Measurements from ENCODE around the gene LIX1L. TPM values are rescaled to one million over a fixed set of nuclear protein-coding genes. Genes with fewer than 3 reads are reported as not detected.

Gene LIX1L
- polyA plus RNA-seq, 1 donor (not counting 4 experiments of a cell fraction or from before 2014, with no cell fraction given): 20.0 TPM

GRCh38 chr1:145994391-145995120 is 36.7 kb upstream of the LIX1L start:
- Histone ChIP-seq H3K27ac (ENCODE audit: control insufficient read depth, insufficient read depth, low read length) (no peak overlapping the region), H3K4me2 (ENCODE audit: control insufficient read depth, extremely low read depth, insufficient read depth, low read depth, low read length) (peak overlapping the region; percentile 97), H3K27me3 (ENCODE audit: control insufficient read depth, extremely low read depth, insufficient read depth, low read length) (no peaks in the 10 kb centered on the region), H3K36me3 (ENCODE audit: control insufficient read depth in 2 of 2, extremely low read depth in 1 of 2, insufficient read depth in 2 of 2, low read length in 2 of 2) (peaks cover 13 to 18% of the 10 kb centered on the region in 2 experiments), H3K9ac (ENCODE audit: control insufficient read depth, extremely low read depth, insufficient read depth, low read length) (no peak overlapping the region), H3K9me1 (ENCODE audit: control insufficient read depth, extremely low read depth, insufficient read depth, low read length) (no peaks in the 10 kb centered on the region), H3K79me2 (ENCODE audit: control insufficient read depth, insufficient read depth, low read length) (peaks cover 8% of the 10 kb centered on the region), H3K4me3 (ENCODE audit: control insufficient read depth in 2 of 3, extremely low read depth in 1 of 3, insufficient read depth in 2 of 3, low read depth in 1 of 3, low read length in 3 of 3) (peak overlapping the region; percentile 57 to 96 (median 93)), H3K9me3 (ENCODE audit: control insufficient read depth, low read depth, low read length) (no peaks in the 10 kb centered on the region), H2AFZ (ENCODE audit: control insufficient read depth, low read length) (no peak overlapping the region), H3K4me1 (ENCODE audit: control insufficient read depth, extremely low read depth, insufficient read depth, low read length) (peaks cover 43% of the 10 kb centered on the region), H4K20me1 (ENCODE audit: control insufficient read depth, extremely low read depth, insufficient read depth, low read length) (no peaks in the 10 kb centered on the region)
- FAIRE-seq (no peak), DNase-seq (ENCODE audit: low read depth, low spot score) (no peak)
- dilution Hi-C loops (cut with MboI; ENCODE audit: extremely low pct_ligation_motif_present, low sequenced_read_pairs): no loop called here
- TF ChIP-seq EZH2 (IDR thresholded peaks at IDR 0.05; ENCODE audit: low read length): no peak
- TF ChIP-seq, protein P1, sequence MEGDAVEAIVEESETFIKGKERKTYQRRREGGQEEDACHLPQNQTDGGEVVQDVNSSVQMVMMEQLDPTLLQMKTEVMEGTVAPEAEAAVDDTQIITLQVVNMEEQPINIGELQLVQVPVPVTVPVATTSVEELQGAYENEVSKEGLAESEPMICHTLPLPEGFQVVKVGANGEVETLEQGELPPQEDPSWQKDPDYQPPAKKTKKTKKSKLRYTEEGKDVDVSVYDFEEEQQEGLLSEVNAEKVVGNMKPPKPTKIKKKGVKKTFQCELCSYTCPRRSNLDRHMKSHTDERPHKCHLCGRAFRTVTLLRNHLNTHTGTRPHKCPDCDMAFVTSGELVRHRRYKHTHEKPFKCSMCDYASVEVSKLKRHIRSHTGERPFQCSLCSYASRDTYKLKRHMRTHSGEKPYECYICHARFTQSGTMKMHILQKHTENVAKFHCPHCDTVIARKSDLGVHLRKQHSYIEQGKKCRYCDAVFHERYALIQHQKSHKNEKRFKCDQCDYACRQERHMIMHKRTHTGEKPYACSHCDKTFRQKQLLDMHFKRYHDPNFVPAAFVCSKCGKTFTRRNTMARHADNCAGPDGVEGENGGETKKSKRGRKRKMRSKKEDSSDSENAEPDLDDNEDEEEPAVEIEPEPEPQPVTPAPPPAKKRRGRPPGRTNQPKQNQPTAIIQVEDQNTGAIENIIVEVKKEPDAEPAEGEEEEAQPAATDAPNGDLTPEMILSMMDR (optimal IDR thresholded peaks at IDR 0.05 in 1 of 3, IDR thresholded peaks at IDR 0.05 in 1 of 3, conservative IDR thresholded peaks at IDR 0.05 in 1 of 3; ENCODE audit: extremely low read depth in 1 of 3, insufficient read depth in 2 of 3, low read length in 3 of 3): no peak

- Histone ChIP-seq H3K9me1 (ENCODE audit: control insufficient read depth, extremely low read depth, insufficient read depth, low read length) (no peaks in the 10 kb centered on the region), H3K27ac (ENCODE audit: control insufficient read depth, insufficient read depth, low read length) (no peak overlapping the region), H3K9ac (ENCODE audit: control insufficient read depth, extremely low read depth, insufficient read depth, low read length) (no peak overlapping the region), H3K36me3 (ENCODE audit: control insufficient read depth in 2 of 2, extremely low read depth in 1 of 2, insufficient read depth in 2 of 2, low read length in 2 of 2) (peaks cover 13 to 18% of the 10 kb centered on the region in 2 experiments), H2AFZ (ENCODE audit: control insufficient read depth, low read length) (no peak overlapping the region), H3K4me3 (ENCODE audit: control insufficient read depth in 2 of 3, extremely low read depth in 1 of 3, insufficient read depth in 2 of 3, low read depth in 1 of 3, low read length in 3 of 3) (peak overlapping the region; percentile 57 to 96 (median 93)), H3K4me2 (ENCODE audit: control insufficient read depth, extremely low read depth, insufficient read depth, low read depth, low read length) (peak overlapping the region; percentile 97), H3K9me3 (ENCODE audit: control insufficient read depth, low read depth, low read length) (no peaks in the 10 kb centered on the region), H3K79me2 (ENCODE audit: control insufficient read depth, insufficient read depth, low read length) (peaks cover 8% of the 10 kb centered on the region), H3K27me3 (ENCODE audit: control insufficient read depth, extremely low read depth, insufficient read depth, low read length) (no peaks in the 10 kb centered on the region), H4K20me1 (ENCODE audit: control insufficient read depth, extremely low read depth, insufficient read depth, low read length) (no peaks in the 10 kb centered on the region), H3K4me1 (ENCODE audit: control insufficient read depth, extremely low read depth, insufficient read depth, low read length) (peaks cover 38% of the 10 kb centered on the region)
- dilution Hi-C loops (cut with MboI; ENCODE audit: extremely low pct_ligation_motif_present, low sequenced_read_pairs): no loop called here
- no peak for DNase-seq (ENCODE audit: low read depth, low spot score)
- no peak for FAIRE-seq
- TF ChIP-seq EZH2 (IDR thresholded peaks at IDR 0.05; ENCODE audit: low read length): no peak
Observed at GRCh38 chr1:145993618-145994390, 36.0 kb upstream of the LIX1L start.
